Tibial artery (tissue), 4 donors: ENCODE results near the gene PRSS21.

ENCODE experiments used
- DNase-seq, 2 donors: peaks; one replicate each; pipeline ENCODE4 v3.0.0-alpha.2; 2019
- H3K27ac ChIP-seq, 2 donors: fragments of 200-600 bp; sonication (generic) in 1 of 2; 1 replicate in 1 of 2; 2 replicates in 1 of 2; pipeline ENCODE4 v1.5.1; 2018 to 2019; ENCODE audit warnings: mild to moderate bottlenecking in 1 of 2
- H3K27me3 ChIP-seq, 2 donors: fragments of 200-600 bp; sonication (generic) in 1 of 2; one replicate each; pipeline versions ENCODE4 v1.5.1 to v1.6.0; 2016 to 2019
- H3K36me3 ChIP-seq, 3 donors: fragments of 200-600 bp; sonication (generic) in 2 of 3; one replicate each; pipeline ENCODE4 v1.5.1; 2016 to 2019; ENCODE audit warnings: mild to moderate bottlenecking in 2 of 3
- H3K4me1 ChIP-seq, 4 donors: fragments of 200-600 bp; sonication (generic) in 2 of 4; 1 replicate in 3 of 4; 2 replicates in 1 of 4; pipeline ENCODE4 v1.5.1; 2016 to 2019
- H3K4me3 ChIP-seq, 2 donors: fragments of 200-600 bp; sonication (generic) in 1 of 2; 1 replicate in 1 of 2; 2 replicates in 1 of 2; pipeline ENCODE4 v1.5.1; 2018 to 2019; ENCODE audit warnings: mild to moderate bottlenecking in 2 of 2
- H3K9me3 ChIP-seq, 3 donors: fragments of 200-600 bp; sonication (generic) in 1 of 3; one replicate each; pipeline ENCODE4 v1.5.1; 2016 to 2019
- intact Hi-C: fragments of 100-400 bp; cut with DNase I; formaldehyde crosslinking; loops from one replicate; pipeline ENCODE4 v1.15.0; 2023; ENCODE audit warnings: low total_unique reads
- TF ChIP-seq, protein P1 (sequence below), 2 experiments: fragments of 200-600 bp in 1 of 2; fragments of 450-650 bp in 1 of 2; IDR thresholded peaks; one replicate each; pipeline ENCODE4 v1.5.1; 2017 to 2019; ENCODE audit warnings: antibody characterized with exemption in 2 of 2, mild to moderate bottlenecking in 1 of 2, moderate library complexity in 1 of 2

The PRSS21 gene

GRCh38 chr16:2782583-2783351 is 34.3 kb upstream of the PRSS21 start:
- Histone ChIP-seq H3K36me3 (no peaks in the 10 kb centered on the region), H3K27me3 (peaks cover 0 to 44% of the 10 kb centered on the region in 2 donors), H3K4me3 (no peak overlapping the region), H3K4me1 (peaks cover 0 to 20% (median 16%) of the 10 kb centered on the region in 4 donors), H3K27ac (no peak overlapping the region), H3K9me3 (no peaks in the 10 kb centered on the region)
- DNase-seq: no peak
- TF ChIP-seq, protein P1, sequence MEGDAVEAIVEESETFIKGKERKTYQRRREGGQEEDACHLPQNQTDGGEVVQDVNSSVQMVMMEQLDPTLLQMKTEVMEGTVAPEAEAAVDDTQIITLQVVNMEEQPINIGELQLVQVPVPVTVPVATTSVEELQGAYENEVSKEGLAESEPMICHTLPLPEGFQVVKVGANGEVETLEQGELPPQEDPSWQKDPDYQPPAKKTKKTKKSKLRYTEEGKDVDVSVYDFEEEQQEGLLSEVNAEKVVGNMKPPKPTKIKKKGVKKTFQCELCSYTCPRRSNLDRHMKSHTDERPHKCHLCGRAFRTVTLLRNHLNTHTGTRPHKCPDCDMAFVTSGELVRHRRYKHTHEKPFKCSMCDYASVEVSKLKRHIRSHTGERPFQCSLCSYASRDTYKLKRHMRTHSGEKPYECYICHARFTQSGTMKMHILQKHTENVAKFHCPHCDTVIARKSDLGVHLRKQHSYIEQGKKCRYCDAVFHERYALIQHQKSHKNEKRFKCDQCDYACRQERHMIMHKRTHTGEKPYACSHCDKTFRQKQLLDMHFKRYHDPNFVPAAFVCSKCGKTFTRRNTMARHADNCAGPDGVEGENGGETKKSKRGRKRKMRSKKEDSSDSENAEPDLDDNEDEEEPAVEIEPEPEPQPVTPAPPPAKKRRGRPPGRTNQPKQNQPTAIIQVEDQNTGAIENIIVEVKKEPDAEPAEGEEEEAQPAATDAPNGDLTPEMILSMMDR (IDR thresholded peaks at IDR 0.05): no peak
- intact Hi-C loops: no loop called here

- DNase-seq: no peak
- H3K27me3 ChIP-seq: peaks cover 0 to 52% of the 10 kb centered on the region in 2 donors
- no peak overlapping the region for H3K4me3 ChIP-seq
- H3K9me3 ChIP-seq: no peaks in the 10 kb centered on the region
- intact Hi-C loops: no loop called here
- H3K36me3 ChIP-seq: no peaks in the 10 kb centered on the region
- H3K27ac ChIP-seq: no peak overlapping the region
- peaks cover 0 to 12% (median 10%) of the 10 kb centered on the region in 4 donors for H3K4me1 ChIP-seq
- TF ChIP-seq, protein P1 (IDR thresholded peaks at IDR 0.05): no peak
Observed at GRCh38 chr16:2783581-2784357, 33.3 kb upstream of the PRSS21 start.

GRCh38 chr16:2784358-2785100 is 32.5 kb upstream of the PRSS21 start:
- Histone ChIP-seq H3K4me3 (peak overlapping the region in 1 of 2 donors; percentile 34), H3K36me3 (no peaks in the 10 kb centered on the region), H3K4me1 (peaks cover 0 to 11% (median 7%) of the 10 kb centered on the region in 4 donors), H3K9me3 (no peaks in the 10 kb centered on the region), H3K27ac (no peak overlapping the region), H3K27me3 (peaks cover 0 to 60% of the 10 kb centered on the region in 2 donors)
- DNase-seq: no peak
- intact Hi-C loops: no loop called here
- TF ChIP-seq, protein P1 (IDR thresholded peaks at IDR 0.05): no peak

- TF ChIP-seq, protein P1 (IDR thresholded peaks at IDR 0.05): no peak
- intact Hi-C loops: no loop called here
- H3K4me3 ChIP-seq: peak overlapping the region in 1 of 2 donors; percentile 34
- H3K27ac ChIP-seq: no peak overlapping the region
- no peaks in the 10 kb centered on the region for H3K36me3 ChIP-seq
- peaks cover 0 to 11% (median 7%) of the 10 kb centered on the region in 4 donors for H3K4me1 ChIP-seq
- H3K9me3 ChIP-seq: no peaks in the 10 kb centered on the region
- no peak for DNase-seq
- H3K27me3 ChIP-seq: peaks cover 0 to 66% of the 10 kb centered on the region in 2 donors
Observed at GRCh38 chr16:2785101-2785991, 31.7 kb upstream of the PRSS21 start.
